Stimulated activated CD4-positive, alpha-beta T cell treated with anti-CD3 and anti-CD28 coated beads, Interleukin-15, amount 100 ng/mL, for 1 hour (primary cell): ENCODE results near the gene PEPD.

Experiments used
- DNase-seq, 2 donors: peaks; one replicate each; pipeline ENCODE4 v3.0.0-alpha.2; 2020; ENCODE audit warnings: low read depth in 1 of 2, low spot score in 1 of 2

PEPD gene

DNA sequence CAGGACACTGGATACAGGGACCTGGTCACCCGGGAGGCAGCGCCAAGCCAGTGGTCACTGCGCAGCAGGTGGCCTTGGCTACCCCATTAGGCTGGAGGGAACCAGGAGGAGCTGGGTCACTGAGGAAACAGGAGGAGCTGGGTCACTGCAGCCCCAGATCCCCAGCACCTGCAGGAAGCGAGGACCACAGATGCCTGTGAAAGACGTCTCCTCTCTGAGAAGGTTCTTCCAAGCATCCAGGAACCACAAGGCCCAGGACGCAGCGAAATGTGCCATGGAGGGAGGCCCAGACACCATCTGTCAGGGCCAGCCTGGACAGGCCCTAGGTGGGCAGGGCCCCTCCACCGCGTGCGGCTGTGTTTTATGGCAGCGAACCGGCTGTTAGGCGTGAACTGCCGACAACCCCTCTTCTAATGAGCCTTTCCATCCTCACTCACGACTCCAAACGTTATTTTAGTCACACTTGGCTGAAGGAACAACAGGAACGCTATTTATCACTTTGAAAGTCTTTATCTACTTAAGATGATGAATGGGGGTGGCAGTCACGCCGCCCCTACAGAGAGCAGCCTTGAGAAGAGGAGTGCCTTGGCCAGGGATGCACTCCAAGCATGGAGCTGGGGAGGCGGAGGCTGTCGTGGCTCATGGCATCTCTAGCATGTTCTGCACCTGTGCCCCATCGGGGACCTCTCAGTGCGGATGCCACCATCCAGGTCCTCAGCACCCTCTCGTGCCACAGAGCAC, 94.8 kb downstream of the PEPD start:
- DNase-seq: no peak

DNA sequence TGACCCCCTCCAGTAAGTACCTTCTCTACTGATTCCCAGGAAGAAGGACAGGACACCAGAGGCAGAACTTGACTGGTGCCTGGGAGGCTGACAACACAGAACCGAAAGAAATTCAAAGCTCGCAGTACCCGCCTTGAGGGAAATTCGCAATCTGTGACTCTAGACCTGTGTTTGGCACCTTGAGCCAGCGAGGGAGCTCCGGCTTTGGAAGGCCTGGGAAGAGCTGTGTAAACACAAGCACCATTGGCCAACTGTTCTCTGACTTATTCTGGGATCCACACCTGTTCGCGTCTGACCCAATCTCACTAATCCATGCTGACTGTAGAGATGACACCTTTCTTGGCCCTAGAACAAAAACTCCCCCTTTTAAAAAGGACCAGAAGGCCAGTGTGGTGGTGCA, 97.4 kb downstream of the PEPD start:
- DNase-seq: no peak

DNA sequence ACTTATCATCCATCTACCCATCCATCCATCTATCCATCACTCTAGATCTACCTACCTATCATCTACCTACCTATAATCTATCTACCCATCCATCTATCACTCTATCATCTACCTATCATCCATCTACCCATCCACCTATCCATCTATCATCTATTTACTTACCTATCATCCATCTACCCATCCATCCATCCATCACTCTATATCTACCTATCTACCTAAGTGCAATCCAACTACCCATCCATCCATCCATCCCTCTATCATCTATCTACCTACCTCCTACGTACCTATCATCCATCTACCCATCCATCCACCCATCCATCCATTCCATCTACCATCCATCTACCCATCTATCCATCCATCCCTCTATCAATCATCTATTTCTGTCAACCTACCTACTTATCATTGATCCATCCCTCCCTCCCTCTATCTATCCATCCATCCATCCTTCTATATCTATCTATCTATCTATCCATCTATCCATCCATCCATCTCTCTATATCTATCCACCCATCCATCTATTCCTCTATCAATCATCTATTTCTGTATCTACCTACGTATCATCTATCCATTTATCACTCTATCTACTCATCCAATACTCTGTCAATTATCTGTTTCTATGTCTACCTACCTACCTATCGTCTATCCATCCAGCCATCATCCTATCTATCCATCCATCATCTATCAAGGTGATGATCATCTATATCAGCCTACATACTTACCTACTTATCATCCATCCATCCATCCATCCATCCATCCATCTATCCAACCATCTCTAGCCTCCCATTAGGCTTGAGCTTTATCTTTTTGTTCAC, 99.0 kb downstream of the PEPD start:
- no peak for DNase-seq

DNA sequence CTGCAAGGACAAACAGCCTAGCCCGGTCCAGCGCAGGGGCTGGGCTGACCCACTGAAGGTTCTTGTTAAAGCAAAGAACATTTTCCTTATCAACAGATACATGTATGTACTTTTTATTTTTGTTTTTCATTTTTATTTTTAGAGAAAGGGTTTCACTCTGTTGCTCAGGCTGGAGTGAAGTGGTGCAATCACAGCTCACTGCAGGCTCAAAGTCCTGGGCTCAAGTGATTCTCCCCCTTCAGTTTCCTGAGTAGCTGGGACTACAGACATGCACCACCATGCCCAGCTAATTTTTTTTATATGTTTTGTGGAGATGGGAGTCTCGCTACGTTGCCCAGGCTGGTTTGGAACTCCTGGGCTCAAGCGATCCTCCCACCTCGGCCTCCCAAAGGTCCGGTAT, 100.2 kb downstream of the PEPD start:
- no peak for DNase-seq

DNA sequence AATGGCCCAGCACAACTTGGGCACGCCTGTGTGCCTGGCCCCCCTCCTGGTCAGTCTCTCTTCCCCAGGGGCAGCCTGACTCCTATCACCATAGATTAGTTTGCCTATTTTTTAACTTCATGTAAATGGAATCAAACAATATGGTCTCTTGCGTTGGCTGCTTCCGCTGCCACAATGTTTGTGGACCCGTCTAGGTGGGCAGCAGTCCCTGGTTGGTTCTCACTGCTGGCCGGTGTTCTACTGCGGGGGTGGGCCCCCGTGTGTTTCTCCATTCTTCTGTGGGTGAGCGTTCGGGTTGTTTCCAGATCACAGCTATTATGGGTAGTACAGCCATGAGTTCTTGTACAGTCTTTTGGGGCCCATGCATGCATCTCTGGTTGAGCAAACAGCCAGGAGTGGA, 100.8 kb downstream of the PEPD start:
- DNase-seq: no peak

DNA sequence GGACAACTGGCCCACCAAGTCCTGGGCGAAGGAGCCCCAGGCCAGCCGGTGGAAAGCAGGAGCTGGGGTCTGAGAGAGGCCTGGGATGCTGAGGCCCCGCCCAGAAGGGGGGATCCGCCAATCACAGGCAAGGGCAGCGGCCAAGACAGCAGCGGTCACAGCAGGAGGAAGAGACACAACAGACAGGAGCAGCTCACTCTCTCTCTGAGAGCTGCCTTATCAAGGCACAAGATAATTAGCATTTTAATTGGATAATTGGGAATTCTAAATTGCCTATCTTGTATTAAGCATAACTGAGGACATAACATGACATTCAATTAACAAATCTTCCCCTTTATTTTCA, 101.8 kb downstream of the PEPD start:
- DNase-seq: no peak

DNA sequence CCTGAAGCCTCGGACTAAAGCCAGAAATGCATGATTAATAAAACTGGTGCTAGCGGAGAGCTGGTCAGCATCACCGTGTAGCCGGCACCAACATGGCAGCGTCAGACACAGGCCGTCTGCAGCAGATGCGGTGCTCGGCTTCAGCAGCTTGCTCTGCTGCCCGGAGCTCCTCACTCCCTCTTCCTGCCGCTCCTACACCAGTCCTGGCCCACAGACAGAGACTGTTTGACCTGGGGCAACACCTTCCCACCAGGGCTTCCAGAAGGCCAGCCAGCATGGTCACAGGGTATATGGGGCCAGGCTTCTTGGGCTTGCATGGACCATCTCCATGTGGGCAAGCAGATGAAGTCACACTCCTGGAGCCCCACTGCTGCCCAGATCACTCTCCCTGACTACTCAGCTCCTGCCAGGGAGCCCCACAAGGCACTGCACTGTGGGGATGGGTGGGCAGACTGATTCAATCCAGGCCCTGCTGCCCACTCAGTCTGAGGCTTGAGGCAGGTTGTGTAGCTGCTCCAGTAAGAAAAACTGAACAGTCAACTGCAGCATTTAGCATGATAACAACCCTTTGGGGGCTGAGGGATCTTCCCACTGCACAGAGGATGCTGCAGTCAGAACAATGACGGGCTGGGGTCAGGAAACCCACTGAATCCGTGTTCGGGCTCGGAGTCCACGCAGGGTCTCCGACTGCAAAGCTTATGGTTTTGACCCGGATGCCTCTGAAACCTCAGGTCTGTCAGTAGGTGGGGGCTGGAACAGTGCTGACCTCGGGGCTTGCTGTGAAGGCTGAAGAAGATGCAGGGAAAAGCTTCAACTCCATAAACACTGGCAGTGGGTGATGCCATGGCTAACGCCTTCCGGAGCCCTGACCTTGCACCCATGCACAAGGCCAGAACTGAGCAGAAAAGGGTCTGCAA, 102.5 kb downstream of the PEPD start:
- no peak for DNase-seq

DNA sequence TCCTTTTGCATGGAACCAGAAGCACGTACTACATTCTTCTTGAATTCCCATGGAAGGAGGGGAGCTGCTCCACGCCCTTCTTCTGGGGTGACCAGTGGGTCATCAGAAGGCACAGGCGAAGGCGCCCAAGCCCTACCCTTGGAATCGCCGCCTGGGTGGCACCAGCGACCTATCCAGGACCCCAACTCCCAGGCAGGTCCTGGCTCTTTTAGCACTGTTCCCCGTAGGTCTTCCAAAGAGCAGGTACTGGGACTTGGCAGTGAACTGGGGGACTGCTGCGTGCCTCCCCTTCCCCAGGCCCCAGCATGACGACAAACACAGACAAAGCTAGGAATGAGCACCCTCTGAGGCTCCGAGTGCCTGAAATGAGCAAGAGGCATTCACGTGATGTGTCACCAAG, 103.1 kb downstream of the PEPD start:
- no peak for DNase-seq

DNA sequence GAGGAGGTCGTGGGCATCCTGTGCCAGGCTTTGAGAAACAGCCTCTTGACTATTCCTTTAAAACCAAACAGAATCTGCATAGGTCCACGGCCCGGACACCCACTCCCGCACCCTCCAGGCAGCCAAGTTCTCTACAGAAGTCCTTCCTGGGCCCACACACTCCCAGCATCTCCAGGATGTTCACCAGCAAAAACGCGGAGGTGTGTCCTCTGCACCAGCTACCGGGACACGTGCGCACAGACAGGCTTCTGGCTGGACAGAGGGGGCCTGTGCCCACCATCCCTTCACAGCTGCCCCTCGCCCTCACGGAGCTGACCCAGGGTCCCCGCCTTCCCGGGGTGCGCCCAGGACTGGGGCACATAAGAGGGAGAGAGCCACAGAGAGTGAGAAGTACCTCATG, 103.8 kb downstream of the PEPD start:
- no peak for DNase-seq

DNA sequence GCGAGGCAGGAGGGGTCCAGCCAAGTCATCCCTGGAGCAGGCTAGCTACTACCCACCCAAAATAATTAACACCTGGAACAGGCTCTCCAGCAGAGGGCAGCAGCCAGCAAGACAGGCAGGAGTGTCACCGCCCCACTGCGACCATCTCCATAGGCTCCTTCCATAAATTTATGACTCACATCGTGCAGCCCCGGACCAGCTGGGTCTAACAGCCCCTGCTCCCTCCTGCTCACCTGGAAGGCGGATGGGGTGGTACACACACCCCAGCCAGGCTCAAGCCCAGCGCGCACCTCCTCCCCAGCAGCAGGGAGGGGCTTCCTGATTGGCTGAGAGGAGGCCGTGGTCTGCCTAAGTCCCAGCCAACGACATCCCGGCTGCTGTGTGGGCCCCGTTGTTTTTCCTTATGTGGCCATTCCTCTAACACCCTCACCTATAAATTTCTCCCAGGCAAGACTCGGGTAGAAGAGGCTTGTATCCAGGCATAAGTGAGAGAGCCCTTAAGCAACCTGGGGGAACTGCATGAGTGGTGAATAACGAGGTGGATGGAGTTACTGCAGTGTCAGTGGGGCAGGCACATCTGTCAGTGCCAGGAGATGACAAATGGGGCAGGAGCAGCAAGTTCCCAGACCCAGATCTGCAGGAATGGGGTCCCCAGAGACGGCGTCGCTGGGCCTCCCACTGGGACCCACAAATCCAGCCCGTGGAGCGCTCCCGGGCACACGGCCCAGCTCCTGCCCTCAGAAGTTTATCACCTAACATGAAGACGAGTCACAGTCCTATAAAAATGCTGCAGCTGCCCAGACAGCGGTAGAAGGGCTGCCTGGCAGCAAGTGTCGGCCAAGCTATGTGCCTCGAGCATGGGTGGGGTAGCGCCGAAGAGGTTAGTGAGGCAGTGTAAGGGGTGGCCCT, 105.0 kb downstream of the PEPD start:
- peak; percentile 40 to 44 for DNase-seq

DNA sequence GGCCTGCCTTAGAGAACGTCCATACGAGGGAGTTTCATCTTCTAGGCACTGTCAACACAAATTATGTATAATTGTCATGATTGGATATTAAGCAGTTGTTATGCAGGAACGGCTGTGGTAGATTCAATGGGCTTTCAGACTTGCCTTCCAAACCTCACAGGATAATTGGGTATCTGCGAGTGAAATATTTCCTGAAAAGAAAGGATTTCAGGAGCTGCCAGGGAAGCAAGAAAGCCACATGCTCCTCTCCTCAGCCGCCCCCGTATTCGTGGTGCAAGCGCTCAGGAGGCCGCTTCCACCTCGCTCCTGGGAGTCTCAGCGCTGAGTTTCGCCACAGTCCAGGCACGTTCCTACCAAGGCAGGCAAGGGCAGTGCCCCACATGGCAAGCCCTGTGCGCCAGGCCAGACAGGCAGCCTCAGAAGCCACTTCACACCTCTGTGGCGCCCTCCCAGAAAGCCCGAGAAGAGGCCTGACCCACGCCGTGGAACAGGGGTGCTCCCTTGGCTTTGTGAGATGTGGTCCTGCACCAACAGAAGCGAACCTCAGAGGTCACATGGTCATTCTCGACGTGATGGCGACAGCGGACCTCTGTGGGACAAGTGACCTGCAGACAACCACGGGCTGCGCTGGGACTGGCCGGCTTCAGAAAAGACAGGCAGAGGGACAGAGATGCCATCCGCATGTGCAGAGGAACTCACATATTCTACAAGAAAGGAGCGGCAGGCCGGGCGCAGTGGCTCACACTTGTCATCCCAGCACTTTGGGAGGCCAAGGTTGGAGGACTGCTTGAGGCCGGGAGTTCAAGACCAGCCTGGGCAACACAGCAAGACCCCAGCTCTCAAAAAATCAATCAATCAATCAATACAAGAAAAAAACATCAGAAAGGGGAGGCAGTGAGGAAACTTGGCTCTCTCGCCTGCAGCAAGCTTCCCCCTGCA, 106.7 kb downstream of the PEPD start:
- DNase-seq: no peak

DNA sequence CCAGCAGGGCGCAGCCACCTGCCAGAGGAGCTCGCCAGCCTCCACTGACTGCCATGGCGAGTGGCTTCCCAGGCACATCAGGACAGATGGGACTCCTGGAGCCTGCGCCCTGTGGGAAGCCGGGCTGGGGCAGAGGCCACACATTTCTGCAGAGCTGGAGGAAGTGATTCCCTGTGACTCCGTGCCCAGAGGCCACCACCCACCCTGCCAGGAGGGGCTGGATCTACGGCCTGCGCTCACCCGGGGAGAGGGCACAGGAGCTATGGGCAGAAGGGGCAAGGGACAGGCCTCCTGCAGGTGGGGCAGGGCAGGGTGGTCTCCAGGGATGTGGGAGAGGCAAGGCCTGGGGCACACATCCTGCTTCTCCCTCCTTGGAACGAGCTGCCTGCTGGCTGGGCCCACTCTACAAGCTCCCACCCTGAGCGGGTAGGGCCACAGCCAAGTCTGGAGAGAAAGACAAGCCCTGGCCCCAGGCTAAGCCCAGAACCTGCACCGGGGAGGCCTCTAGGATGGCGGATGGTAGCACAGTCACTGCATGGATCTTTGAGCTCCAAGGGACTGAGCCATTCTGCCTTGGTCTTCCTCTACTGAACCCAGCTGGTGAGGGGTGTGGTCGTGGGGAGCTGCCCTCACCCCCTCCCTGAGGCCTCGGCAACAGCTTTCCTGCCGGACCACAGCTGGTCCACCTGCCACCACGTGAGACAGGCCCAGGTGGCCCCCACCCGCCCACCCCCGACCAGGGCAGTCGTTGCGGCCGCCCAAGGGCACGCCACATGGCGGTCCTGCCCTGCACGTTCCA, 107.5 kb downstream of the PEPD start:
- DNase-seq: no peak

DNA sequence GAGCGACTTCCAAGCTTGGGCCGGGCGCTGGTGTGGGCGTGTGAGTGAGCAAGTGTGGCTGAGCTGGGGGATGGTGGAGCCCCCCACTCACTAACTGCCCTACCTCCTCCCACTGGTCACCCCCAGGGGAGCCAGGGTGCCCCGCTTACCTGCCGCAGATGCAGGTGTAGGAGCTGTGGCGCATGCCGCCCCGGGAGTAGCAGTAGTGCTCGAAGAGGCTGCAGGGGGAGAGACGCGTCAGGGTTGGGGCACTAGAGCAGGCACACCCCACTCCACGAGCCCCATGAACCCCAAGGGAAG, 108.2 kb downstream of the PEPD start:
- no peak for DNase-seq

DNA sequence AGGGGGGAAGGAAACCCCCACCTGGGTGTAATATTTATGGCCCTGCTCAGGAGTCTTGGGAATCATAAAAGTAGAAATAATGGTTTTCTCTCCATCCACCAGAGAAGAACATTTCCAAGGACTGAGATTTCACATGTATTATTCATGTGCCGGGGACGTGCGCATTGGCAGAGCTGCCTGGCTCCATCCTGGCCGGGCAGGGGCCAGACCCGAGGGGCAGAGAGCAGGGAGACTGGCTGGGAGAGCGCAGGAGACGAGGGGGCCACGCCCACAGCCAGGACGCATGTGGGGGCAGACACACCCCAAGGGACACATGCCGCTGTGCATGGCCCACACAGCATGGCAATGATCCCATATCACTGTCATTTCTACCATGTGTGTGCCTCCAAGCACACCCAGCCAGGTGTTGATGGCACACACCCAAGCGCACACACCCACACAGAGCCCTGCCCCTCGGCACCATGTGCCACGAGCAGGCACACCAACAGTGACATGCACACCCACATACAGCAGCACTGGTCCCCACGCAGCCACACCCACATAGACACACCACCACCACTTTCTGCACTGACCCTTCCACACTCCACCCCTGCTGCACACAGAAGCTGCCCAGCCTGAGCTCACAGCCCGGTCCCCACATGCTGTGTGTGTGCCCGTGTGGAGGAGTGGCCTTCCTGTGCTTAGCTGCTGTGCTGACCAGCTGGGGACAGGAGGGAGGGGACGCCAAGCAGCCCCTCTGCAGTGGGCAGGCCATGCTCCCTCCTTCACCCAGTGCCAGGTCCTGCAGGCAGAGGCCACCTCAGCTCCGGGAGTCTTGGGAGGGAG, 108.8 kb downstream of the PEPD start:
- no peak for DNase-seq

DNA sequence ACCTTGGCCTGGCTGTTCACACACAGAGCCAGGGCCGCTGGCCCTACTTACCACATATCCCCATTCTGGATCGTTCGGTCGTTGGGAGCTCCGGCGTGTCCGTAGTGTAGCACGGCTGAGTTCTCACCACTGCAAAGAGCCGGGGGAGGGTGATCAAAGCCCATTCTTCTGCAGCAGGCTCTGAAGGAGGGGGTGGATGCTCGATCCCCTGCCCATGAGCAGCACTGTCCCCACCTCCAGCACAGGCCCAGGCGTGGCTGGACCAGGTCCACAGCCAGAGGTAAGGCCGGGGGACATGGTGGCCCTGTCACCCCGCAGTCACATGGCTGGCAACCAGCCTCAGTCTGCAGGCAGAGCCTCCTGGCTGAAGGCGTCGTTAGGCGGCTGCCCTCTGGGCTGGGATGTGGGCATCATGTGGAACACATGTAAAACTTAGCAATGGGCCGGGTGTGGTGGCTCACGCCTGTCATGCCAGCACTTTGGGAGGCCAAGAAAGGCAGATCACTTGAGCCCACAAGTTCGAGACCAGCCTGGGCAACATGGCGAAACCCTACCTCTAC, 109.9 kb downstream of the PEPD start:
- no peak for DNase-seq

DNA sequence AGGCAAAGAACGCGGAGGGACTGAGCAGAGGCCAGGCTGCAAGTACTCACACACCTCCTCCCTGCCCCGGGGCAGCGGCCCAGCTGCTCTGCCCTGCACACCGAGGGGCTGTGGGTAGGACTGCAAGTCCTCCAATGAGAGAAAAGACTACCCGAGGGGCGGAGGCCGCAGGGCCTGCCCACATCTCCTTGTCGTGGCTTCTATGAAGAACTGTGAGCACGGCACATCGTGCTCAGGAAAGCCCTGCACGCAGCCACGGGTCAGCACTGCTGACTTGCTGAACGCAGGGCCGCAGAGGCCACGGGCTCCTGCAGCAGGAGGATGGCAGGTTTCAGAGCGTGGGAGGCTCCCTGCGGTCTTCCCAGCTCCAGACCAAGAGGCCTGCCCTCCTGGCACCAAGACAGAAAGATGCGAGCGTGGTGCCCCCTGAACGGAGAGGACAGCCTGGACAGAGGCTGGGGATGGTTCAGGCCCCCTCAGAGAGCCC, 110.6 kb downstream of the PEPD start:
- DNase-seq: no peak

DNA sequence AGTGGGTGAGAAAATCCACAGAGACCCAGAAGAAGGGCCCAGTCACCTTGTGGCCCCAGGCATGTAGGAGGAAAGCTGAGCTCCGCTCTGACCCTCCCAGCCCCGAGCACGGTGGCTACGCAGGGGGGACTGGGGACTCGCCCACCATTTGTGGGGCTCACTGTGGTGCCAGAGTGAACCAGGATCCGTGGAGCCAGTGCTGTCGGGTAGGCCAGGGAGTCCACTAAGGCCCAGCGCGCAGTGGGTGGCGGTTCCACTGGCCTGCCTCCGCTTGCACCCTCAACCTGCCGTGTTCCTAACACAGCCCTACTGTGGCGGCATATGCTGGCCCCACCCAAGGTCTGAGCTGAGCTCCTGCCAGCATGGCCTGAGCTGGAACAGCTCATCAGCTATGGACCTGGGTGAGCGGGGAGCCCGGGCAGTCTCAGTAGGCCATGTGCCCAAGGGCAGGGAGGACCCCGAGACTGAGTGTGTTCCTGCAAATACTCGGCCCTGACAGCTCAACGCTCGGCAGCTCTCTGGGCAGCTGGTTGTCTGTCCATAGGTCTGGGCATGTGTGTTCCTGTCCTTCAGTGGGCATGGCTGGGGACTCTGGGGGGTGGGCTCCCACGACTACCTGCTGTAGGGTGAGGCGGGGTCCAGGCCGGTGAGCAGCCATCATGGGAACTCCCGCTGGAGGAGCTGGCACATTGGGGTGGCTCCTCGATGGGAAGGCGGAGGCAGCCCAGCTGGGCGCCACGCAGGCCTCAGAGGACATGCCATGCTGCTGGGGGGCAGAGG, 111.5 kb downstream of the PEPD start:
- DNase-seq: no peak
